ENCODE results near the gene PPP1R1B.

GRCh38 chr17:39595294-39595693 lies 31.5 kb upstream of the PPP1R1B start:
- TF ChIP-seq CTCF (IDR thresholded peaks at IDR 0.05) (no peak), EP300 (IDR thresholded peaks at IDR 0.05) (no peak)

Measured in sigmoid colon (tissue), 4 donors.